HG03520 (cell line): ENCODE data around the gene GIPR.
A peak's percentile ranks its signal among the peaks of the same experiment; 100 is the strongest.
"Not testable (repeated sequence)": the region's sequence is repeated elsewhere in the genome, so short reads cannot be mapped to it uniquely, and the experiment has no call there.

ENCODE experiments used
- ATAC-seq: cut with Tn5 transposase; IDR thresholded peaks from one replicate; pipeline ENCODE4 v1.9.1; 2021; ENCODE audit warnings: mild to moderate bottlenecking, moderate library complexity; ENCODE audit not compliant: unreplicated experiment

Gene GIPR

DNA sequence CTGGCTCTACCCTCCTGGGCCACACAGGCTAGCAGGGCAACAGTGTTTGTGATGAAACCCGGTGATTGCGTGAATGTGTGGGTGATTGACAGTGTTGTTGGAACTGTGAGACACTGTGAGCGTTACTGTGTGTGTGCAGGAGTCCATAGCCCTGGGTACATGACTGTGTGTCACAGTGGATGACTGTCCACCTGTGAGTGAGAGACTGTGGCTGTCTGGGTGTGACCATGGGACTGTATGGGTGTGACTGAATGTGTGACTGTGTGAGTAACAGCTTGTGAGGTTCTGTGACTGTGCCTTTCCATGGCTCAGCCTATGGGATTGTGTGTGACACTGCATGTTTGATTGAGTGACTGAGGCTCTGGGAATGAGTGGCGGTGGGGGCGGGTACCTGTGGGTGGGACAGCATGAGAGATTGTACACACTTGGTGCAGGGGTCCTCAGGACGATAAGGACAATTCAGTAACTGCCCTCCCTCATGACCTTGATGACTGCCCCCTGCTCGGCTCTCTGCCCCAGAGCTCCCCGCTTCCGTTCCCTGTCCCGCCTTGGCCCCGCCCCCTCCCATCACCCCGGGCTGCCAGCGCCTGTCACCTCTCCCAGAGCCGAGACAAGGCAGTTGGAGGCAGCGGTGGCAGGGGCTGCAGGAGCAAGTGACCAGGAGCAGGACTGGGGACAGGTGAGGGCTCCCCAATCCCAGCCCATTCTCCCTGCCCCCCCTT is at the start of gene GIPR:
TSS of gene GIPR (plus strand) at position 602 of the 722 bp plus-strand sequence. CDS start 1,300 bp downstream, outside the sequence.
- ATAC-seq: no peak

DNA sequence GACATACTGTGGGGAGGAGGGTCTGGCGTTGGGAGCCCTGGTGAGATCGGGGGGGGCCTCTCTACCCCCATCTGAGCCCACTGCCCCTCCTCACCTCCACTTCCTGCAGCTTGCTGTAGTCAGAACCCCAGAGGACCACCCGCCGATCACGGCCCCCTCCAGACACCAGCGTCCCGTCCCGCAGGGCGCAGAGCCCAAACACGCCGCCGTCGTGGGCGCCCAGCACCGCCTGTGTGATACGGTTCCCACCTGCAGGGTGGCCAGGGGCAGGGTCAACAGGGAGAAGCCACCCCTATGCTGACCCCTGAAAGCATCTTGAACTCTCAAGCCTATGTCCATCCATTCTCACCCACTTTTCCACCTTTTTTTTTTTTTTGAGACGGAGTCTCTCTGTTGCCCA is 46.6 kb upstream of the GIPR start:
- no peak for ATAC-seq

GRCh38 chr19:45621976-45622503 is 46.0 kb upstream of the GIPR start:
- no peak for ATAC-seq

DNA sequence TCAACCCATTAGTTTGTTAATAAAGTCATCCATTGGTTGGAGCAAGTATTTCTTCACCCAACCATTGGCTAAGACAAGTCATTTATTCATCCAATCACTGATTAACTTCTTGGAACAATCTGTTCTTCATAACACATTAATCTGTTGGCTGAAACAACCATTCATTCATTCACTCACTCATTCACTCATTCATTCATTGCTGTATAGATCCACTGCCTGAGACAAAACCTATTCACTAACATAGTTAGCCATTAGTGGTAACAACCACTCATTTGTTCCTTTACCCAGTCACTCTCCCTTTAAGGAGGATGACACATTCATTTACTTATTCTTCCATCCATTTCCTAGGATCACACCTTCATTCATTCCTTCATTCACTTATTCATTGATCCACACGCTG is 44.0 kb upstream of the GIPR start:
- ATAC-seq: no peak

- not testable (repeated sequence) for ATAC-seq
Measured at GRCh38 chr19:45628219-45628618, 39.8 kb upstream of the GIPR start.

GRCh38 chr19:45629704-45630103 is 38.3 kb upstream of the GIPR start:
- ATAC-seq: no peak

- ATAC-seq: no peak
Measured at GRCh38 chr19:45630463-45630862, 37.6 kb upstream of the GIPR start.

DNA sequence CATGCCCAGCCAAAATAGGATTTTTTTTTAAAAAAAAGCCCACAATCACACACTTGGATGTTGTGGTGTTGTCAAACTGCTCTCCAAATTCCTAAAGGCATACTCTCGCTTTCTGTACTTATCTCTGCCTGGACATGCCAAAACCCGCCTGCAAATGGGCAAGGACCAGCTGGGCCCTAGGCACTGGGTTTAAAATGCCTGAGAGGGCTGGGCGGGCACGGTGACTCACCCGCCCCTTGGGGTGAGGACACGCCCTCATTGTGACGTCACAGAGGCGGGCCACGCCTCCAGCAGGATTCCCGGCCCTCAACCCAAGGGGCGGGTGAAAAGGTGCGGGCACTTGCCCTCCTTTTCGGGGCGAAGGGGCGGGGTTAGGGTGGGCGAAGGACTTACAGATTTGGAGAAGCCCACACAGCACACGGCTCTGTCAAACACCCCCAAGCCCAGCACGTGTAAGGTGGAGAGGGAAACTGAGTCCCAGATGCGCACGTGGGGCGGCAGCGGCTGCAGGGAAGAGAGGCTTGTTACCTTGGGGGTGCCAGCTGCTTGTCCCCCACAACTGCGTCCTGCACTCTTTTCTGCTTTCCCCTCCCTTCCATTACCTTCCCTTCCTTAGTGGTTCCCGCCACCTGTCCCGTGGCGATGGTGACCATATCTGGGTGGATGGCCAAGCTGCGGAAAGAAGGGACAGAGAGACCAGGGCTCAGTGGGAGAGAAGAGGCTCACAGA is 35.4 kb upstream of the GIPR start:
- no peak for ATAC-seq

- no peak for ATAC-seq
Measured at GRCh38 chr19:45636275-45636674, 31.7 kb upstream of the GIPR start.

GRCh38 chr19:45636902-45637301 is 31.1 kb upstream of the GIPR start:
- no peak for ATAC-seq

DNA sequence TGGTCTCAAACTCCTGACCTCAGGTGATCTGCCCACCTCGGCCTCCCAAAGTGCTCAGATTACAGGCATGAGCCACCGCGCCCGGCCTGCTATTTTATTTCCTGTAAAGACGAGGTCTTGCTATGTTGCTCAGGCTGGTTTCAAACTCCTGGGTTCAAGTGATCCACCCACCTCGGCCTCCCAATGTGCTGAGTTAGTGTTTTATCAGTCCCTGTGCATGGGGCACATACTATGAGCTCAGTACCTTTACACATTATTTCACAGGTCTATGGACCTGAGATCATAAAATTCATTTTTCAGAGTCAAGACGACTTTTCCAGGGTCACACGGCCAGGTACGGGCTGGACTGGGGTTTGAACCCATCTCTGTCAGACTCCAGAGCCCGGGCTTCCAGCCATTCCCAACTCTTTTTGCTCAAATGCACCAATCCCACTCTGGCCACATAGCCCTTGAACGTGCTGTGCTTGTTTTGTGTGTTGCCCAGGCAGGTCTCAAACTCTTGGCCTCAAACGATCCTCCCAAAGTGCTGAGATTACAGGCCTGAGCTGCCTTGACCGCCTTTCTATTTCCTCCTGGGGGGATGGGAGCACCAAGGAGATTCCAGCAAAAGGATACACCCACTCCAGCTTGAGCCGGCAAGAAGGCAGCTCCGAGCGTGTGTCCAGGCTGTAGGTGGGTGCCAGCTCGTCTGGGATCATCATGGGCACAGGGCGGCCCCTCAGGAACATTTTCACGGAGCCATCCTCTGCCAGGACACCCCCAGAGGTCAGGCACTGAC is 29.9 kb upstream of the GIPR start:
- no peak for ATAC-seq

DNA sequence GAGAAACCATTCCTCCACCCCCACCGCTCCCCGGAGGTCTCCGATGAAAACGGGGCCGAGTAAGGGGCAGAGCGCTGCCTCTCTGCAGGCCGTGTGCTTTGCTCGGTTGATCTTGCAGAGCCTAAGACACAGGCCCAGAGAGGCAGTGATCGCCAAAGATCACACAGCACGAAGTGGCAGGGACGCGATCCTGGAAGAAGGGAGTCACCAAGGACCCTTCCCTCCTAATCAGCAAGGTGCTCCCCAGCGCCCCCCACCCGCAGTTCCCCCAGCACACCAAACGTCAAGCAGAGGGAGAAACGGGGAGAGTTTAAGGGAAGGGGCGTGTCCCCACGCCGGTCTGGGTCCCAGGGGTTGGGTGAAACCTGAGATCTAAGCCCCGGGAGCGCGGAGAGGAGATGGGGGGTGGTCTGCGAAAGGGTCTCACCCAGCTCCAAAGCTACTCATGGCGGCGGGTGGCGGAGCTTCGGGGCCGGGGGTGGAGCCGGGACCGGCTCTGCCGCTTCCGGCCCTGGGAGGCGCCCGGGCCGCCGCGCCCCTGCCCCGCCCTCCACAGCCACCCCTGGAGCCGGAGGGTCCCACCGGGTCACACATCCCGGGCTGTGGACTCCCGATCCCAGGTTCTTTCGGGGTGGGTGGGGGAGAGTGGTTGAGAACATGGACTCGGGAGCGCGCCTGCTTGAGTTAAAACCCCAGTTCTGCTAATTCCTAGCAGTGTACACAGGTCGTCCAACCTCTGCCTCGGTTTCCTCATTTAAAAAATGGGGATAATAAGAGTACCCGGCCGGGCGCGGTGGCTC is 28.9 kb upstream of the GIPR start, which contains the start of gene EML2:
TSS of gene EML2 (minus strand) at position 468 of the 800 bp plus-strand sequence. CDS start at position 447, 21 bp downstream.
- no peak for ATAC-seq

DNA sequence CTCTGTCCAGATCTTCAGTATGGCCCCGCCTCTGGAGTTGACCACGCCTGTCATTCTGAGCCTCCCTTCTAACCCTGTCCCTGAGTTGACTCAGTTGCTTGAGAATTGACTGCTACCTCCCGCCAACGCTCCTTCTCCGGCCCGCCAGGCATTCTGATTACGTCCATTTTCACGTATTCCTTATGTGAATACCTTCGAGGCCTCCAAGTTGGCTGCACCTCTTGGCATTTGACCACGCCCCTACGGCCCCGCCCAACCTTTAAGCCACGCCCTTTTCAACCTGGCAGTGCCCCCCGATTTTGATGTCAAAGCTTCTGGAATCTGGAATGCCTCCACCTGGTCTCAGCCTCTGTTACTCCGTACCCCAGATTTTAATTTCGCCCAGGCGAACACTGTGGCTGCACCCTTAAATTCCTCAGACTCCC is 27.2 kb upstream of the GIPR start:
- ATAC-seq: no peak

DNA sequence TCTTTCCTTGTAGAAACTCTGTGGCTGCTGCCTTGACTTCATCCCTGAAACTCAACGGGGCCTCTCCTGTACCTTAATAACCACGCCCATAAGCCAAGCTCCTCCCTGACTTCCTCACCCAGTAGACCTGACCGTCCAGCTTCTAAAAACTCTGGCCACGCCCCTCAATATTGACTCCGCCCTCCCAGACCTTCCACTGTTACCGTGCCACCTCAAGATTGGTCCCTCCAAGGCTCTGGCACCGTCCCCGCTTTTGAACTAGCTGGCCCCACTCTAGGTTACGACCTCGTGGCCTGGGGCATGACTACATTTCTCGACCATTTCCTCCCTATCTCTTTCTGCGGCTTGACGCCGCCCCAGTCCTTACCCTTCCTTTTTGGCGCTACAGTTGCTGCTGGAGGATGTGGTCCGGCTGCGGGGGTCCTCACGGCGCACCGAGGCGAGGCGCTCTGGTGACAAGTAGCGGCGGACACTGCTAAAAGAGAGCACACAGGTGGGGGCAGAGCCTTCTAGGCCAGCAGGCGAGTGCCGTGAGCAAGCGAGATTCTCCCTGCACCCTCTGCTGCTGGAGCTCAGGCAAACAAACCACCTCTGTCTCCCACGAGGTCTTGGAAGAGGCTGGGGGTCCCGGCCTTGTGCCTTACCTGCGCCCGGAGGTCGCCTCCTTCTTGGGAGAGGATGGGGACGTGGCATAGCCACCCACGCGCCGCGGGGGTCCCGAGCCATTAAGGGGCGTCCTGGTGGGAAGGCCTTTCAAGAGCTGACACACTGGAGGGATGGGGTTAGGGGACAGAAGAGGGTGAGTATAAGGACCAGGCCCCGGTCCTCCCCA is 26.5 kb upstream of the GIPR start:
- ATAC-seq: peak; percentile 42

DNA sequence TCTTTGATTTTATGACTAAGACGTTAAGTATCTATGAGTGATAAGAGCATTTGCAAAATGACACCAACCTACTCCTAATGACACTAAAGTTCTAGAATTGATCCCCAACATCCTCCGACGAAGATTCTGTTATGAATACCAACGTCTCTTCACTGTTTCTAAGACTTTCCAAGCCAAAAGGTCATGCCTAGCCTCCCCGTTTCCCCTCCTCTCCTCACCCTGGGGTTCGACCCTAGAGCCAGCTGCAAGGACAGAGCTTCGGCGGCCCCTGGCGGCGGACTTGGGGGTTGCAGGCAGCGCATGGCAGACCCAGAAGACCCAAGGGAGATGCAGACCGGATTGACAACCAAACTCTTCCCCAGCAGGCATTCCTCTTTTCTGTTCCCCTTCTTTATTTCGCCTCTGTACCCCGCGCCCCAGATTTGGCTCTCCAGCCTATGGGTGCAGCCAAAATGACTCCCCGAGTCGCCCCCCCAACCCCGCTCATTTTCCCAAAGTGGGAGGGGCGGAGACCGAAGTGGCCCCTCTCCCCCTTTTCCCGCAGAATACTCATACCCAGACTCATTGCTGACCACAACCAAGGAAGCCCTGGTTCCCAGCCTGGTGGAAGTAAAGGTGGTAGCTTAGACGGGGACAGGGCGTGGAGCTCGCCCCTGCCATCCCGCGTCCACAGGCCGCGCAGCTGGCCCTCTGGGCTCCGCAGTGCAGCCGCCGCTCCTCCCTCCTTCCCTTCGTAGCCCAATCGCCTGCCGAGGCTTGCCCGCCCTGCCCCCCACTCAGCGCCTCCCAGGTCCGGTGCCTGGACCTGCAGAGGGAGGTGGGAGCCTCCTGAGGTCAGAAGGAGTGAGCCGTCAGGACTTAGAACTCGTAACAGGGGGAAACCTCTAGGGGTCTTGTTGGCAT is 24.7 kb upstream of the GIPR start:
- no peak for ATAC-seq

DNA sequence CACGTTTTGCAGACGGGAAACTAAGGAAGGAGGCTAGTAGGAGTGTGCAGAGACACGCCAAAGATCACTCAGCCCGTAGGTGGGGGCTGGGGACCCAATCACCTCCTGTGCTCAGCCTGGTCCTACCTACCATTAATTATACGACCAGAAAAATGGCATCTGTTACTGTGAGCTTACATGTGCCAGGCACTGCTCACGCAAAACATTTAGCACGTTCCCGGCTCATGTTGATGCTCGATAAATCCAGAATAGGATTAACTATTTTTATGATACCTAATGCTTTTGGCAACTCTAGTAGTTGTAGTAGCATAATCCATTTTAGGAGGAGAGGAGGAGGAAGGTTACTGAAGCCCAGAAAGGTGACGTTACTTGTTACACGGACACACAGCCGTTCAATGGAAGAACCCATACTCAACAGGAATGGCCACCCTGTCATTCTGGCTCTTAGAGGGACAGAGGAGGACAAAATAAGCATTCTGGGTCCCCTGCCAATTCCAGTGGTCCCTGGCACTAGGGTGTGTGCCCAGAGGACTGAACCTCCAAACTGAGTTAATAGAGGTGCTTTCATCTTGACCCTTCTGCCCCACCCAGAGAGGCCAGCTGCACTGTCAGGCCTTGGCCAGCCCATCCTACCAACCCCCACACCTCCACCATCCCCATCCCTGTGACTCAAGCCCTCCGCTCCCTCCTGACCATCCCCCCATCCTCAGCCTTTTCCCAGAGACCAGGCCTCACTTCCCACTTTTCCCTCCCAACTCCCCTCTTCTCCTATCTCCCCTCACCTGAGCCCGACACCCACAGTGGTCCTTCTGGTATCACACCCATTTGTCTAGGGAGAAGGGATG is 23.9 kb upstream of the GIPR start:
- no peak for ATAC-seq

GRCh38 chr19:45645068-45645630 is 22.9 kb upstream of the GIPR start:
- no peak for ATAC-seq
